Measurements from ENCODE around the gene ACSL6. TPM values are rescaled to one million over a fixed set of nuclear protein-coding genes. Genes with fewer than 3 reads are reported as not detected.

Gene ACSL6
- polyA plus RNA-seq, 1 donor from 2014 or later: 0.11 TPM

- Mint-ChIP-seq H3K4me3 (no peak overlapping the region), H3K9me3 (peaks cover 0 to 2% (median 0%) of the 10 kb centered on the region in 3 donors), H3K4me1 (peaks cover 0 to 1% (median 0%) of the 10 kb centered on the region in 3 donors), H3K27ac (no peak overlapping the region), H3K27me3 (peaks cover 1% of the 10 kb centered on the region), H3K36me3 (no peaks in the 10 kb centered on the region)
These were observed 38.3 kb downstream of the ACSL6 start for GRCh38 chr5:131973089-131973712.

- H3K36me3 Mint-ChIP-seq: no peaks in the 10 kb centered on the region
- H3K27me3 Mint-ChIP-seq: peaks cover 1% of the 10 kb centered on the region
- H3K4me3 Mint-ChIP-seq: no peak overlapping the region
- peaks cover 0 to 2% (median 0%) of the 10 kb centered on the region in 3 donors for H3K9me3 Mint-ChIP-seq
- H3K4me1 Mint-ChIP-seq: no peaks in the 10 kb centered on the region
- H3K27ac Mint-ChIP-seq: no peak overlapping the region
These were observed 43.0 kb downstream of the ACSL6 start for GRCh38 chr5:131968396-131968954.

- no peaks in the 10 kb centered on the region for H3K9me3 Mint-ChIP-seq
These were observed 44.9 kb downstream of the ACSL6 start for GRCh38 chr5:131966551-131966950.

GRCh38 chr5:131965826-131966415 lies 45.5 kb downstream of the ACSL6 start:
- Mint-ChIP-seq H3K36me3 (no peaks in the 10 kb centered on the region), H3K4me1 (no peaks in the 10 kb centered on the region), H3K4me3 (no peak overlapping the region), H3K27me3 (no peaks in the 10 kb centered on the region), H3K27ac (no peak overlapping the region), H3K9me3 (no peaks in the 10 kb centered on the region)

More at GRCh38 chr5:131966551-131966950, 44.9 kb downstream of the ACSL6 start:
- H3K4me3 Mint-ChIP-seq: no peak overlapping the region
- no peak overlapping the region for H3K27ac Mint-ChIP-seq
- no peaks in the 10 kb centered on the region for H3K36me3 Mint-ChIP-seq
- H3K27me3 Mint-ChIP-seq: no peaks in the 10 kb centered on the region
- H3K4me1 Mint-ChIP-seq: no peaks in the 10 kb centered on the region

GRCh38 chr5:131959906-131960305 lies 51.6 kb downstream of the ACSL6 start:
- Mint-ChIP-seq H3K4me1 (no peaks in the 10 kb centered on the region), H3K36me3 (no peaks in the 10 kb centered on the region), H3K27me3 (peaks cover 2% of the 10 kb centered on the region), H3K27ac (no peak overlapping the region), H3K9me3 (no peaks in the 10 kb centered on the region), H3K4me3 (no peak overlapping the region)

GRCh38 chr5:131959136-131959535 lies 52.3 kb downstream of the ACSL6 start:
- Mint-ChIP-seq H3K9me3 (peaks cover 0 to 2% (median 0%) of the 10 kb centered on the region in 3 donors), H3K27ac (no peak overlapping the region), H3K27me3 (peaks cover 2% of the 10 kb centered on the region), H3K4me1 (no peaks in the 10 kb centered on the region), H3K36me3 (no peaks in the 10 kb centered on the region), H3K4me3 (no peak overlapping the region)

- Mint-ChIP-seq H3K27ac (peak overlapping the region in 1 of 3 donors; percentile 15), H3K4me3 (no peak overlapping the region), H3K36me3 (no peaks in the 10 kb centered on the region), H3K9me3 (peaks cover 0 to 2% (median 0%) of the 10 kb centered on the region in 3 donors), H3K27me3 (peaks cover 2% of the 10 kb centered on the region), H3K4me1 (no peaks in the 10 kb centered on the region)
These were observed 53.6 kb downstream of the ACSL6 start for GRCh38 chr5:131957721-131958441.

GRCh38 chr5:131953969-131954368 lies 57.5 kb downstream of the ACSL6 start:
- H3K27ac Mint-ChIP-seq: no peak overlapping the region
- H3K9me3 Mint-ChIP-seq: peaks cover 0 to 2% (median 0%) of the 10 kb centered on the region in 3 donors
- H3K4me3 Mint-ChIP-seq: no peak overlapping the region
- H3K27me3 Mint-ChIP-seq: peaks cover 4% of the 10 kb centered on the region
- no peaks in the 10 kb centered on the region for H3K4me1 Mint-ChIP-seq
- no peaks in the 10 kb centered on the region for H3K36me3 Mint-ChIP-seq

GRCh38 chr5:131952301-131952857 lies 59.1 kb downstream of the ACSL6 start:
- Mint-ChIP-seq H3K9me3 (peaks cover 0 to 2% (median 0%) of the 10 kb centered on the region in 3 donors), H3K4me3 (no peak overlapping the region), H3K27ac (no peak overlapping the region), H3K27me3 (peaks cover 6% of the 10 kb centered on the region), H3K36me3 (no peaks in the 10 kb centered on the region), H3K4me1 (no peaks in the 10 kb centered on the region)

- H3K9me3 Mint-ChIP-seq: peaks cover 0 to 2% (median 1%) of the 10 kb centered on the region in 3 donors
- no peak overlapping the region for H3K4me3 Mint-ChIP-seq
- H3K36me3 Mint-ChIP-seq: peaks cover 2% of the 10 kb centered on the region
- no peak overlapping the region for H3K27ac Mint-ChIP-seq
- no peaks in the 10 kb centered on the region for H3K4me1 Mint-ChIP-seq
- H3K27me3 Mint-ChIP-seq: peaks cover 6% of the 10 kb centered on the region
These were observed 60.8 kb downstream of the ACSL6 start for GRCh38 chr5:131950706-131951105.

GRCh38 chr5:131947445-131947844 lies 64.0 kb downstream of the ACSL6 start:
- H3K4me1 Mint-ChIP-seq: peaks cover 0 to 4% (median 0%) of the 10 kb centered on the region in 3 donors
- H3K27ac Mint-ChIP-seq: no peak overlapping the region
- H3K9me3 Mint-ChIP-seq: peaks cover 0 to 1% (median 0%) of the 10 kb centered on the region in 3 donors
- peaks cover 3% of the 10 kb centered on the region for H3K27me3 Mint-ChIP-seq
- peaks cover 2% of the 10 kb centered on the region for H3K36me3 Mint-ChIP-seq
- no peak overlapping the region for H3K4me3 Mint-ChIP-seq

GRCh38 chr5:131945551-131946168 lies 65.8 kb downstream of the ACSL6 start, which contains the start of gene MEIKIN:
TSS of gene MEIKIN (minus strand) at chr5:131945663. CDS start at chr5:131945505, 158 bp downstream.
- Mint-ChIP-seq H3K36me3 (peaks cover 2% of the 10 kb centered on the region), H3K27me3 (peaks cover 6% of the 10 kb centered on the region), H3K4me1 (peaks cover 0 to 4% (median 0%) of the 10 kb centered on the region in 3 donors), H3K4me3 (no peak within 1 kb of the TSS), H3K27ac (no peak within 1 kb of the TSS), H3K9me3 (peaks cover 0 to 1% (median 0%) of the 10 kb centered on the region in 3 donors)

- Mint-ChIP-seq H3K36me3 (peaks cover 2% of the 10 kb centered on the region), H3K4me1 (peaks cover 0 to 4% (median 0%) of the 10 kb centered on the region in 3 donors), H3K27me3 (peaks cover 8% of the 10 kb centered on the region), H3K27ac (no peak overlapping the region), H3K4me3 (no peak overlapping the region), H3K9me3 (peaks cover 0 to 1% (median 0%) of the 10 kb centered on the region in 3 donors)
These were observed 66.5 kb downstream of the ACSL6 start for GRCh38 chr5:131944702-131945550.

GRCh38 chr5:131943916-131944315 lies 67.5 kb downstream of the ACSL6 start:
- Mint-ChIP-seq H3K27me3 (peaks cover 6% of the 10 kb centered on the region), H3K9me3 (peaks cover 0 to 1% (median 0%) of the 10 kb centered on the region in 3 donors), H3K27ac (no peak overlapping the region), H3K4me3 (no peak overlapping the region), H3K36me3 (peaks cover 2% of the 10 kb centered on the region), H3K4me1 (peaks cover 0 to 4% (median 0%) of the 10 kb centered on the region in 3 donors)

Measured in IgD-negative memory B cell (primary cell).